Measurements from ENCODE around the gene COL28A1.

GRCh38 chr7:7570584-7570983, 34.9 kb upstream of the COL28A1 start:
- TF ChIP-seq POLR2AphosphoS5 (IDR thresholded peaks at IDR 0.05; ENCODE audit: borderline replicate concordance, low read depth, low read length): no peak
- no peak for TF ChIP-seq EZH2 (IDR thresholded peaks at IDR 0.05)

Data from SK-N-MC (cell line).